ENCODE data around the gene TMEM165. TPM values are rescaled to one million over a fixed set of nuclear protein-coding genes. Genes with fewer than 3 reads are reported as not detected.

TMEM165 gene
- polyA plus RNA-seq, 1 experiment = 146 TPM

DNA sequence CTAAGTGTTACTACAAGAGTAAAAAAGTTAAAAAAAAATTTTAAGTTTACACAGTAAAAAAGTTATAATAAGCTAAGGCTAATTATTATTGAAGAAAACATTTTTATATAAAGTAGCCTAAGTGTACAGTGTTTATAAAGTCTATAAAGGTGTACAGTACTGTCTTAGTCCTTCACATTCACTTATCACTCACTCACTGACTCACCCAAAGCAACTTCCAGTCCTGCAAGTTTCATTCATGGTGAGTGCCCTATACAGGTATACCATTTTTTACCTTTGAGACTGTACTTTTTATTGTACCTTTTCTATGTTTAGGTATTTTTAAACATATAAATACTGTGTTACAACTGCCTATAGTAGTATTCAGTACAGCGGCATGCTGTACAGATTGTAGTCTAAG is 74.2 kb downstream of the TMEM165 start:
- ChIA-PET POLR2A (no interaction called here), CTCF (no interaction called here)
- no peaks in the 10 kb centered on the region for H3K27me3 ChIP-seq (ENCODE audit: control insufficient read depth, insufficient read depth, low read length)
- no peak overlapping the region for H3K4me3 ChIP-seq (ENCODE audit: low read depth, low read length)
- no peak overlapping the region for H3K27ac ChIP-seq (ENCODE audit: low read depth, low read length)
- TF ChIP-seq, protein P1, sequence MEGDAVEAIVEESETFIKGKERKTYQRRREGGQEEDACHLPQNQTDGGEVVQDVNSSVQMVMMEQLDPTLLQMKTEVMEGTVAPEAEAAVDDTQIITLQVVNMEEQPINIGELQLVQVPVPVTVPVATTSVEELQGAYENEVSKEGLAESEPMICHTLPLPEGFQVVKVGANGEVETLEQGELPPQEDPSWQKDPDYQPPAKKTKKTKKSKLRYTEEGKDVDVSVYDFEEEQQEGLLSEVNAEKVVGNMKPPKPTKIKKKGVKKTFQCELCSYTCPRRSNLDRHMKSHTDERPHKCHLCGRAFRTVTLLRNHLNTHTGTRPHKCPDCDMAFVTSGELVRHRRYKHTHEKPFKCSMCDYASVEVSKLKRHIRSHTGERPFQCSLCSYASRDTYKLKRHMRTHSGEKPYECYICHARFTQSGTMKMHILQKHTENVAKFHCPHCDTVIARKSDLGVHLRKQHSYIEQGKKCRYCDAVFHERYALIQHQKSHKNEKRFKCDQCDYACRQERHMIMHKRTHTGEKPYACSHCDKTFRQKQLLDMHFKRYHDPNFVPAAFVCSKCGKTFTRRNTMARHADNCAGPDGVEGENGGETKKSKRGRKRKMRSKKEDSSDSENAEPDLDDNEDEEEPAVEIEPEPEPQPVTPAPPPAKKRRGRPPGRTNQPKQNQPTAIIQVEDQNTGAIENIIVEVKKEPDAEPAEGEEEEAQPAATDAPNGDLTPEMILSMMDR (IDR thresholded peaks at IDR 0.05; ENCODE audit: low read depth, low read length) = no peak
- peaks cover 3% of the 10 kb centered on the region; the same call in 1 of the 2 replicates for H3K9me3 ChIP-seq (ENCODE audit: control insufficient read depth, insufficient read depth, low read length)
- DNase-seq (ENCODE audit: low read depth, low spot score) = no peak

Small RNA genes lying within 50 kb of the gene (small RNA-seq; reads per million reads assigned to genes)
- not detected for gene RF00019 (ENCODE audit: insufficient read length, low read depth)

Other genes starting within 250 kb of the TMEM165 start
- gene SRD5A3, start 49.7 kb upstream of the TMEM165 start, polyA plus RNA-seq (2011; rRNA removed) = 13.2 and 15.8 TPM in 2 replicates
- gene CLOCK, start 151.0 kb downstream of the TMEM165 start, polyA plus RNA-seq (2011; rRNA removed) = 15.1 and 18.8 TPM in 2 replicates
- not detected in 2 replicates for gene PDCL2, start 196.3 kb downstream of the TMEM165 start, polyA plus RNA-seq (2011; rRNA removed)
- gene NMU, start 240.3 kb downstream of the TMEM165 start, polyA plus RNA-seq (2011; rRNA removed) = not detected in 2 replicates

Data from AG04450 (cell line).